HG02610 (cell line): ENCODE measurements around the gene TNIK.
"Not testable (repeated sequence)": the region's sequence is repeated elsewhere in the genome, so short reads cannot be mapped to it uniquely, and the experiment has no call there.

ENCODE experiments used
- ATAC-seq: cut with Tn5 transposase; IDR thresholded peaks from one replicate; pipeline ENCODE4 v1.9.1; 2021; ENCODE audit warnings: mild to moderate bottlenecking, moderate library complexity; ENCODE audit not compliant: unreplicated experiment

The TNIK gene

DNA sequence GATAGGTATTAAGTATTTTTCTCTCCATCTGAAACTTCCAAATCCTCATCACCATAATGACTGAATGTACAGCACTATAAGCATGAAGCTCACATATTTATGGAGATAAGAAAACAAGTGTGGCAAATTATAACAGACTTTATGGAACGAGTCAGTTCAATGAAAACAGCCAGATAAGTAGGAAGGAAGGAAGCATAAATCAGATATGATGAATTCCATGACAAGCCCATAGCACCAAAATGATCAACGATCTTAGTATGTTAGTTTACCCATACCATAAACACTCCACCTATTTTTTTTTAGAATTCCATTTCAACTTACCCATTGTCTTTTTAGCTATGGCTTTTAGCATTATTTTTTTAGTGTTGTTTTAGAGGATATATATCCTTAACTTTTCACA is 169.5 kb downstream of the TNIK start:
- ATAC-seq, result no peak

DNA sequence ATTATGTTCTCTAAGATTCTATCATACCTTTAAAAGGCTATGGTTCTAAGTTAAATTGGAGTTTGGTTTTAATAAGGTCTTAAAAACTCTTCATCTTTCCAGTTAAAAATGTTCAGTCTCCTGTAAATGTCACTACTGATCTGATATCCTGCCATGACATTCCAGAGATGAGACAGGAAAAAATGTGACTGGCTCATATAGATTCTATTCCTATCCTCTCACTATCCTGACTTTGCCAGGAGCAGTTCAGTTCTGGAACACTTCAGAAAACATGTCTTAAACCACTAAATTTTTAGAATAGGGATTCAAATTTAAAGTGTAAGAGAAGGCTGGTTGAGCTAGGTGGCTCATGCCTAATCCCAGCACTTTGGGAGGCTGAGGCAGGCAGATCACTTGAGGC is 170.9 kb downstream of the TNIK start:
- ATAC-seq, result no peak

DNA sequence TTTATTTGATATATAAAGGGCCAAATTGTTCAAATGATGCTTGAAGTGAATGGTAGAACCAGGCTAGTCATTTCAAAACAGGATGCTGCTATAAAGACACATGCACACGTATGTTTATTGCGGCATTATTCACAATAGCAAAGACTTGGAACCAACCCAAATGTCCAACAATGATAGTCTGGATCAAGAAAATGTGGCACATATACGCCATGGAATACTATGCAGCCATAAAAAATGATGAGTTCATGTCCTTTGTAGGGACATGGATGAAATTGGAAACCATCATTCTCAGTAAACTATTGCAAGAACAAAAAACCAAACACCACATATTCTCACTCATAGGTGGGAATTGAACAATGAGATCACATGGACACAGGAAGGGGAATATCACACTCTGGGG is 172.4 kb downstream of the TNIK start:
- ATAC-seq, result not testable (repeated sequence)

DNA sequence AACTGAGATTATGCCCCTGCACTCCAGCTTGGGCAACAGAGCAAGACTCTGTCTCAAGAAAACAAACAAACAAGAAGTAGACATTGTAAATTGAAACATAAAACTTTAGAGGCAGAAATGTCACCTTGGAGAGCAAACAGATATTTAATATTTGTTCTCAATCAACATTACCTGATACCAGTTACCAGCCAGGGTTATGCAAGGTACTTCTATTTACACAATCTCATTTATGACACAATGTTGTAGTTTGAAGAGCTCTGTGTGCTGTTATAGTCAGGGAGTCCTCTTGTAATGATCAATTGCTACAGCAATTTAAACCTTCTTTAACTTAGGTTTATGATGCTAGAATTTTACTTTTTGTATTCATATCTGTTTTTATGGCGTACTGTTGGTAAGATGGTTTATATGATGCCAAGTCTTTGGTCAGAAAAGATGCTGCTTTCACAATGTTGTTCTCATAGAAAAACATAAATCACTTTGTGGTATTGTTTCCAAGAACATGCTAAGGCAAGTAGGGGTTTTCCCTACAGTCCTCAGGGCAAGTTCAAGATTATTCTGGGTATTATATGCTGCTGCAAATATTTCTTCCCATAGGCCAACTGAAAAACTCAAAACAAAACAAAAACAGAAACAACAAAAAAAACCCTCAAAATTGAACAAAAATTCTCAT is 173.5 kb downstream of the TNIK start:
- ATAC-seq, result peak; percentile 47

DNA sequence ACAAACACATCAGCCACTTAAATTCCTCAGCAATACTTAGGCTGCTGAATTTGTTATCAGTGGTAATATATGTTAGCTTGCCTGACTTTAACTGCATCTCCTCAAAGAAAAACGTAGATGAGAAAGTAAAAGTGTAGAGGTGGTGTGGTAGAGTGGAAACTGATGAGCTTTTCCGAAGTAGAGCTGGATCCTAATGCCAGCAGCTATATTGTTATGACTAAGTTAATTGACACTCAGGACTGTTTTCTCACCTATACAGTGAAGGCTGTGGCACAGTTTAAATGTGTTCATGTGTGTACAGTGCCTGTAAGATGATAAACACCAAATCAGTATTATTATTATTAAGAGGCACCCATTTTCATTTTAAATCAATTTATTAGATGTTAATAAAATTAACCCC is 174.9 kb downstream of the TNIK start:
- ATAC-seq, result peak; percentile 26

DNA sequence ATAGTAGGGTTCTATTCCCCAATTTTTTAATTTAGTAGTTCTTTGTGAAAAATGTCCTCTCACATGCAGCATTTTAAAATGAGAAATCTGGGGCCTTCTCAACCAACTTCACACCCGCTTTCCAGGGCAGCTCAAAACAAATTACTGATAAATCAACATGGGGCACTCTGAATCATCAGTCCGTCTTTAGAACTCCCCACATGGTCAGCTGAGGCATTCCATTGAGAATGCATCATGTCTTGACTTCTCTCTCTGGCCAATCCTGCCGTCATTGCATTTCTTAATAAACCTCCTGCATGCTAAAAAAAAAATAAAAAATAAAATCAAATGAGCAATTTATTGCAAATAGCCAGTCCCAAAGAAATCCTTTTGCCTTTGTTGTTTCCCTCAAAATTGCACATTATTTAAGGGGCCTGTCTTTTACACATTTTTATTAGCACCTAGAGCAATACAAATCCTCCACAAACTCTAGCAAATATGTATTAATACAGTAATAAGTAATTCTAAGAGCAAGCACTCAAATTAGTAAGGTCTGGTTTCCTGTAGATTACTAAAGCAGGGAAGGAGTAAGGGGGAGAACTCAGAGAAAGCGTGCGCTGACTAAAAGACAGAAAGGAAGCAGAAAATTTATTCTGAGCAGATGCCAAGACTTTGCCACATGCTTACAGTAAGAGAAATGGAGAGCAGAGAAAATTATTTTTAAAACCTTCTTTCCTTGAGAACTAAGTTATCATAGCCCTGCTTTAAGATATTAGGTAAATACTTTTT is 175.7 kb downstream of the TNIK start:
- peak; percentile 53 for ATAC-seq

DNA sequence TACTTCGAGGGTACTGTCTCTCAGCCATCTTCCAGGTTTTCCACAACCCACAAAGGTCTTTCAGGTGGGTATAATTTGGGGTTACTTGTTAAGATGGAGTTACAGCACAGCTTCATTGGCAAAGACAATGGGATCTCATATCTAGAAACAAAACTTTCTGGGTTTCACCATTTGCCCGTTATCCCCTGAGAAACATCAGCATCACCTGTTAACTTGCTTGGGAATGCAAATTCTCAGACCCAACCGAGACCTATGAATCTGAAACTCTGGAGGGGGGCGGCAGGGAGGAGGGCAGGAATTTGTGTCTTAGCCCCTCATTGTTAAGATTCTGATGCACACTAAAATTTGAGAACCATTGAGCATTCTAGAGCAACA is 176.4 kb downstream of the TNIK start:
- no peak for ATAC-seq

DNA sequence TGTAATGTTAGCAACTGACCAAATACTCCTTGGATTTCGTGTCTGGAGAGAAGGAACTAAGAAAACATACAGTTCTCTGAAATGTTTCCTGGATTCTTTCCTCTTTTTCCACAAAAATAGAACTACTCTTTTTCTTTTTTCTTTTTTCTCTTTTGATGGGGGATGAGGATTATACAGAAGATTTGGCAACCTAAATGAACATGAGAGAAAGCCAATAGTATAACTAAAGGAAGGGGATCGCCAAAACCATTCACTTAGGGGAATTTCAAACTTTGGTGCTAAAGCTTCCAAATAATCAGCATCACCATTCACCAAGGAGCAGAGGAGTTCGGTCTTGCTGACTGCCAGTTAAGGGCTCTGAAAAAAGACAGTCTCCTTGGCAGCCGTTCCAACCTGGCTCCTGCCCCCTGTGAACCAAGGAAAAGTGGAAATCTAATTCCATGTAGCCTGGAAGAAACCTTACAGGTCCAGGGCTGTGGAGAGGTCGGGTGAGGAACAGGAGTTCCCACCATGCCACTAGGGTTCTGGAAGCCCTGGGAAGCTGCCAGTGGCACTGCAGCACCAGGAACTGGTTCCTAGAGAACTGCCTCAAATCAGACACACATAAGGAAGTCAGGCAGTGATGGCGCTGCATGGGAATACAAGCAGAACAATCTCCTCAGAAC is 176.9 kb downstream of the TNIK start:
- ATAC-seq, result no peak

DNA sequence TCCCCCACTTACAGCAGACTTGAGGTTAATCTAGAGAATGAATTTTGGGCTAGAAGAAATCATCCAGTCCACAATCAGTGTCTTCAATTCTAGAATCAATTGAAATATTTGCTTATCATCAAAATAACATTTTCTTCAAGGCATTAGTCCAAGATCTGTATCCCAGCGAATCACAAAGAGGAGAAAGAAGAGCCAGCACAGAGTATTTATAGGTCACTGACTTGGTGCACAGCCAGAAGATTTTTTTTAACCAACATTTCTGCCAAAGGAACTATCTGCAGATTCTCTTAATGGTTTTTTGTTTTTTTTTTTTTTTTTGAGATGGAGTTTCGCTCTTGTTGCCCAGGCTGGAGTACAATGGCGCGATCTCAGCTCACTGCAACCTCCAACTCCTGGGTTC is 178.2 kb downstream of the TNIK start:
- no peak for ATAC-seq

DNA sequence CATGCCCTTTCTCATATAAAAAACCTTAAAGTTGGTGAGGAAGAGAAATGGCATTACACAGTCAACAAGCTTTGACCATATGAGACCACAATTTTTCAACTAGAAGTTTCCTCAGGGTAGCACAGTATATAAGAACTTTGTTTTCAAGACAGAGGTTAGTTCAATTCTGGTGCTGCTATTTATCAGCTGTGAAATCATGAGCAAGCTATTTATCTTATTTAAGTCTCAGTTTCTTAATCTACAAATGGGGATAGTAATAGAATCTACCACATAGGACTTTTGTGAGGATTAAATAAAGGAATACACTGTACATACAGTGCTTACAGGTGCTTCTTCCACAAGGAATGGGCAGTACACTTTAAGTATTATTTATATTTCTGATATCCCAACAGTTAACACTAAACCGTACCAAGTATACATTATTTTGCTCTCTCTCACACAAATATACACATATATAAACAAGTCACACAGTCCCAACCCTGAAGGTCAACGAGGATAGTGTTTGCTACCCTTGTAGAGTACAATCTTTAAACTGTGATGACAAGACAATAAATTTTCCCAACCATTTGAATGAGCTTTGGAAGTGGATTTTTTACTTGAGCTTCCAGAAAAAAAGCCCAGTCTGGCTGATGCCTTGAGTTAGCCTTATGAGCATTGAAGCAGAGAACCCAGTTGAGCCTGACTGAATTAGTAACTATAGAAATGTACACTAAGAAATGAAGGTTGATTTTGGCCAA is 178.8 kb downstream of the TNIK start:
- no peak for ATAC-seq

DNA sequence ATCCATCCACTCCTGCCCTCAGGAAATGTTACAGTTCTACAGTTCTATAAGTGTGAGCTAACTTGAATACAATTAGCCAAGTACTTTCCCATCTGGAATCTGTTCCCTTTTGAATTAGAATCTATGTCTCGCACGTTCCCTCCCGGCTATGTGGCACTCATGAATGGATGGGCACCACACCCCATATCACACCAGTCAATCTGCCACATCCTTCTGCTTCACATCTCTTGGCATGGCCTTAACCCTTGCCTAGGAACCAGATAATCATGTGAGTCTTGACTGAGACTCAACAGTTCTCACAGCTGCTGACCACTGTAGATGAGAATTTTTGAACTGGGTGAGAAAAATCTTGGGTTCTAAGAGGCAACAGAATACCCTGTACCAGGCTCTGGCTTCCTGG is 180.2 kb downstream of the TNIK start:
- no peak for ATAC-seq

DNA sequence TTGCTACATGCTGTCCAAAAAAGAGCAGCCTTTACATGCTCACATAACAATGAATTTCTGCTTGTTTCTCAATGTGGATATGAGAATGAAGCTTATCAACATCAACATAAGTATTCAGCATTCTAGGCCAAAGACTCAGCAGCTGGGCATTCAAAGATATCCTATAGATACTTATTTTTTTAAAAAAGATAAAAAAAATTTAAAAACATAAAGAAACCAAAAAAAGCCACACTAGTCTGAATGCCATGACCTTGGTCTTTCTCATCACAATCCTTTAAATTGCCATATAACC is 182.0 kb downstream of the TNIK start:
- no peak for ATAC-seq

DNA sequence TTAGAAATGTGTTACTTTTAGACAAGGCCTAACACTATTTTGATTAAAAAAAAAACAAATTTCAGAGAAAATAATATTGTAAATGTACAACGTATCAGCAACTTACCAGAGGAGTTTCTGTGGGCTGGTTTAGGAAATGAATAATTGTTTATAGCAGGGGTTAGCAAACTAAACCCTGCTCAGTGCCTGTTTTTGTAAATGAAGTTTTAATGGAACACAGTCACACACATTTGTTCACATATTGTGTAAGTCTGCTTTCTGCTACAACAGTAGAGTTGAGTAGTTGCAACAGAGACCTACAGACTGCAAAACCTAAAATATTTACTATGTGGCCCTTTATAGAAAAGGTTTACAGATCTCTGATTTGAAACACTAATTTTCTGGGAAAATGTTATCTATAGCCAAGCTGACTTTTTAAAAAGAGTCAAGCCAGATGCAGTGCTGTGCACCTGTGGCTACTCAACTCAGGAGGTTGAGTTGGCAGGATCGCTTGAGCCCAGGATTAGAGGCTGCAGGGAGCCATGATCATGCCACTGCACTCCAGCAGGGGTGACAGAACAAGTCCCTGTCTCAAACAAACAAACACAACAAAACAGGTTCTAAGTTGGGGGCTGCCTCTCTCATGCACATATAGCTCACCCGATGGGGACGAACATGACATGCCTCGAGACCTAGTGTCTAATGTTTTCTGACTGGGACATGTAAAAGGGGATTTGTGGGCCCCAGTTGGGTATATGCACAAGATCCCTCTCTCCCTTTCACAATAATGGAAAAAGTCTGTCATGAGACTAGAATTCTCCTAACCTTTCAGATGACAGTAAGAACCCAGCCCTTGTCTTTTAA is 182.5 kb downstream of the TNIK start:
- no peak for ATAC-seq

DNA sequence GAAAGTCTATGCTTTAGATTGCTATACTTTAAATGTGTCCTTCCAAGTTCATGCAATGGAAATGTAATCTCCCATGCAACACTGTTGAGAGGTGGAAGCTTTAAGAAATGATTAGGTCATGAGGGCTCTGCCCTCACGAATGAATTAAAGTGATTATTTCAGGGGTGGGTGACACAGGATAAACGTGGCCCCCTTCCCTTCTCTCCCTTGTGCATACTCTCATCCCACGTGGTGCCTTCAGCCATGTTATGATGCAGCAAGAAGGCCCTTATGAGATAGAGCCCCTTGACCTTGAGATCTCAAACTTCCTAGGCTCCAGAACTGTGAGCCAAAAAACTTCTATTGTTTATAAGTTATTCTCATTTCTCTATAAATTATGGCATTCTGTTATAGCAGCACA is 183.3 kb downstream of the TNIK start:
- ATAC-seq, result no peak

DNA sequence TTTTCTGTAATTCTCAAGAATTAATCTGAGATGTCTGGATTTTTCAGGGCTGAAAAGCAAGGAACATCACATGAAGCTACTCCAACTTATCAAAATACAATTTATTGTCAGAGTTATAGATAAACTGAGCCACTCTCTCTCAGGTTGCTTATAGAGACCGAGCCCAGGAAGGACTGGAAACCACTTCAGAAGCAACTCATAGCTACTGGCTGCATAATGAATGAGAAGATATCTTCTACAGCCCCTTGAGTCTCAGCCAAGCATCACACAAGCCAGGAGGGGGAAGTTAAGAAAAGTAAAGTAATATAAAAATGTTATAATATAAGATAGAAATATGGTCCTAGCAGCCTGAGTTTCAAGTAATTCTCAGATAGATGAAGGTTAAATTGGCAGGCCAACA is 186.0 kb downstream of the TNIK start:
- ATAC-seq, result no peak

DNA sequence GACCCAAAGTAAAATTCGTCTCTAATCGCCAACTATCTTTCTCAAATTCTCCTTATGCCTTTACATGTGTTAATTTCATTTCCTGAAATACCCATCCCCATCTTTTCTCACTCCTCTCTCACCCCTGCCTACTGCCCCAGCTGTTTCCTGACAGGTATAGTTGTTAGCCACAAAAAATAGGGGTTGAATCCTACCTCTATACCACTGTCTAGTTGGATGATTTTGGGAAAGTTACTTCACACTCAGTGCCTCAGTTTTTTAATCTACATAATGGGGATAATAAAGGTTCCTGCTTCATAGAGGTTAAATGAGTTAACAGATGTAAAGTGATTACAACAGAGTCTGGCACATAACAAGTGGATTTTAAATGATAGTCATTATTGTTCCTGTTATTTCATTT is 189.7 kb downstream of the TNIK start:
- ATAC-seq, result no peak

DNA sequence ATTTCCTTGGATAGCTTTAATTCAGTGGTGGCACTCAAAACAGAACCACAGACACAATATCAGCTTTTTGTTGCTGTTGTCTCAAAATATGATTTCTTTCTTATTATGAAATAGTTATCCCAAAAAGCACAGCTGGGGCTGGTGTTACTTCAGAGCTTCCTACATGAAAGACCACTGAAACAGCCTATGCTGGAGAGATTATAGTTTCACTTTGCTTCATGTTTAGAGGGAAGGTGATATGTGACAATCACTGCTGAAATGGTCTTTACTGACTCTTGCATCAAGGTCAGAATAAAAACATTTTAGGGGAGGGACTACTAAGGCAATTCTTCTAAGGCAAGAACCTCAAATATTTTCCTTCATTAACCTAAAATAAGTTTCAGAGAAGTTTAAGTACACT is 190.7 kb downstream of the TNIK start:
- peak; percentile 46 for ATAC-seq

DNA sequence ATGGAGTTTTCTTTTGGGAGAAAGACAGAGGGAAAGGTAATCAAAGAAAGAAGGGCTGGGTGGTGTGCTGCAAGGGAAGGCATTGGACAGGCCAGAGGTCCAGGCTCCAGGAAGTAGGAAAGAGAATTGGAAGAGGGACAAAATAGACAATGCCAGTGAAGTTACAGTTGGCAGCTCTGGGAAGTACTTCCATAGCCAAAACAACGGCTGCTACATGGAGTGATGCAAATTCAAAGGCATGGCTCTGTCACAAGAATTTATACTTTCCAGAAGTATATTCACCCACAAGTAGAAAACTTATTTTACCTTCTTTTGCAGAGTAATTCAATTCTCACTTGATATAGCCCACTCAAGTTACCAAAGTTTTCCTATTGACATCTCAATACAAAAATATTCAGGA is 191.5 kb downstream of the TNIK start:
- no peak for ATAC-seq

DNA sequence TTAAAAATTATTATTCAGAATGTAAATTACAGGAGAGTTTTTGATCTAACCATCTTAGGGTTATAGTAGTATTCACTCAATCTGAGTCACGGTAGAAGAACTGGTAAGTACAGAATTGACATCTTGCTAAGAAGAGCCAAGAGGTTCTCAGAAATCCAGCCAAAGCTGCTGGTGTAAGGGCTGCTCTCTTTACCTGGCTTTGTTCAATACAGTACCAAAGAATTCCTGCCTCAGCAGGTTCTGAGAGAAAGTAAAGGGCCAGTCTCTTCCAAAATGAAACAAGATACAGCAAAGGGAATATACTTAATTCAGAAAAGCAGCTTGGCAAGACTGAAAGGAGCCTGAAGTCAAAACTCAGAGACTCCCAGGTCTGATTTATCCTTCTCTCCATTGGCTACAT is 193.1 kb downstream of the TNIK start:
- peak; percentile 26 for ATAC-seq

DNA sequence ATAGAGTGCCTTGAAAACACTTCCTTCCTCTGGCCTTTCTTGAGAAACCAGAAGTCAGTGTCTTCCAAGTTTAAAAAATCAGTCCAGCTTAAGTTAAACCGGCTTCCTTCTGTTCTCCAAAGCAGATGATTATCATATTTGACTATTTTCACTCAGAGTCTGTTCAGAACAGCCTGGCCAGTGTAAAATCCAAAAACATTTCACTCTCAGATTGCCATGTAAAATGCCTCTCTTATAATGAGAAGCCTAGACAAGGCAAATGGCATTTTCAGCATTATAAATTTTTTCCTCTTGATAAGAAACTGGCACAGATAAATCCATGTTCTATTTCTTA is 193.5 kb downstream of the TNIK start:
- ATAC-seq, result no peak
